Esophagus squamous epithelium (tissue), 5 donors: ENCODE data around the gene SPTBN4. TPM values are rescaled to one million over a fixed set of nuclear protein-coding genes. Genes with fewer than 3 reads are reported as not detected.

Experiments
- DNase-seq: peaks from one replicate; lab custom pipeline; 2025; lab: John Stamatoyannopoulos, UW
- H3K27ac ChIP-seq, 4 donors: fragments of 200-600 bp; sonication (generic); one replicate each; pipeline ENCODE4 v1.5.1; 2016 to 2019; ENCODE audit warnings: mild to moderate bottlenecking in 1 of 4
- H3K27me3 ChIP-seq, 4 donors: fragments of 200-600 bp; sonication (generic); 1 replicate in 3 of 4; 2 replicates in 1 of 4; pipeline versions ENCODE4 v1.5.1 to v1.6.0; 2017 to 2021; ENCODE audit warnings: antibody characterized with exemption in 1 of 4
- H3K36me3 ChIP-seq, 3 donors: fragments of 200-600 bp; sonication (generic); one replicate each; pipeline ENCODE4 v1.5.1; 2016 to 2019
- H3K4me1 ChIP-seq, 3 donors: fragments of 200-600 bp; sonication (generic); one replicate each; pipeline ENCODE4 v1.5.1; 2017 to 2019
- H3K4me3 ChIP-seq, 4 donors: fragments of 200-600 bp; sonication (generic); 1 replicate in 3 of 4; 2 replicates in 1 of 4; pipeline ENCODE4 v1.5.1; 2016 to 2019; ENCODE audit warnings: mild to moderate bottlenecking in 2 of 4, moderate library complexity in 1 of 4
- H3K9me3 ChIP-seq, 3 donors: fragments of 200-600 bp; sonication (generic); one replicate each; pipeline ENCODE4 v1.5.1; 2016 to 2019
- CTCF ChIP-seq, 6 experiments: fragments of 450-650 bp in 4 of 6; fragments of 200-600 bp in 2 of 6; sonication (generic) in 2 of 6; IDR thresholded peaks; one replicate each; pipeline ENCODE4 v1.5.1; 2016 to 2019; ENCODE audit warnings: antibody characterized with exemption in 6 of 6, mild to moderate bottlenecking in 4 of 6, moderate library complexity in 4 of 6
- POLR2A ChIP-seq, 4 donors: fragments of 450-650 bp; IDR thresholded peaks; one replicate each; pipeline ENCODE4 v1.6.1; 2017; ENCODE audit warnings: antibody characterized with exemption in 4 of 4, mild to moderate bottlenecking in 4 of 4, moderate library complexity in 3 of 4
- WGBS, 2 donors: methylation state at CpG; one replicate each; pipeline ENCODE4 v1.1.5; 2018; 5-methylcytosine and 5-hydroxymethylcytosine counted together
- intact Hi-C: fragments of 100-400 bp; cut with DNase I; formaldehyde crosslinking; loops from one replicate; pipeline ENCODE4 v1.15.0; 2022
- total RNA-seq, 4 donors: library from RNA; depleted of rRNA; stranded (reverse); fragments of >200 nt; gene quantifications; one replicate each; pipeline ENCODE4 v1.1.0, GENCODE V29; 2016
- donor health status: DM: yes; HTN: yes; CAD: no.

Gene SPTBN4
- total RNA-seq, 4 donors from 2014 or later: 0.08 to 2.0 (median 1.2) TPM

GRCh38 chr19:40596608-40597328 is 130.0 kb downstream of the SPTBN4 start:
- Histone ChIP-seq H3K4me1 (peaks cover 39 to 60% (median 40%) of the 10 kb centered on the region in 3 donors), H3K9me3 (no peaks in the 10 kb centered on the region), H3K27me3 (peaks cover 0 to 64% (median 12%) of the 10 kb centered on the region in 4 donors), H3K27ac (no peak overlapping the region), H3K36me3 (no peaks in the 10 kb centered on the region), H3K4me3 (peak overlapping the region in 2 of 4 donors; percentile 11 to 48)
- DNase-seq: no peak
- TF ChIP-seq POLR2A (IDR thresholded peaks at IDR 0.05) (no peak), CTCF (IDR thresholded peaks at IDR 0.05) (no peak)
- intact Hi-C loops: loop anchor here (5.0 to 10.0 kb wide), 3 partner anchors 54 to 132 kb away; partner anchors contain the start of genes BLVRB and SPTBN4
- 20 to 43% methylated on average over 4 to 7 of the region's 53 CpGs for WGBS, 2 donors

- Histone ChIP-seq H3K36me3 (no peaks in the 10 kb centered on the region), H3K4me3 (peak overlapping the region in 2 of 4 donors; percentile 11 to 48), H3K27me3 (peaks cover 0 to 65% (median 12%) of the 10 kb centered on the region in 4 donors), H3K9me3 (no peaks in the 10 kb centered on the region), H3K4me1 (peaks cover 44 to 66% (median 45%) of the 10 kb centered on the region in 3 donors), H3K27ac (no peak overlapping the region)
- intact Hi-C loops: loop anchor here (5.0 to 10.0 kb wide), 3 partner anchors 55 to 133 kb away; partner anchors contain the start of genes BLVRB and SPTBN4
- whole genome bisulfite sequencing, 2 donors: 14 to 23% methylated on average over 9 of the region's 18 CpGs
- TF ChIP-seq POLR2A (IDR thresholded peaks at IDR 0.05) (no peak), CTCF (IDR thresholded peaks at IDR 0.05) (no peak)
- no peak for DNase-seq
These were observed 130.6 kb downstream of the SPTBN4 start for GRCh38 chr19:40597329-40597838.

GRCh38 chr19:40598121-40598917 is 131.5 kb downstream of the SPTBN4 start:
- Histone ChIP-seq H3K27me3 (peaks cover 0 to 65% (median 12%) of the 10 kb centered on the region in 4 donors), H3K27ac (peak overlapping the region in 1 of 4 donors; percentile 95), H3K4me1 (peaks cover 52 to 75% (median 53%) of the 10 kb centered on the region in 3 donors), H3K36me3 (no peaks in the 10 kb centered on the region), H3K4me3 (peak overlapping the region in 1 of 4 donors; percentile 4), H3K9me3 (no peaks in the 10 kb centered on the region)
- no peak for DNase-seq
- intact Hi-C loops: loop anchor here (5.0 to 10.0 kb wide), 3 partner anchors 56 to 134 kb away; partner anchors contain the start of genes BLVRB and SPTBN4
- 1 to 2% methylated on average over 12 to 23 of the region's 46 CpGs for WGBS, 2 donors
- TF ChIP-seq POLR2A (IDR thresholded peaks at IDR 0.05) (no peak), CTCF (IDR thresholded peaks at IDR 0.05) (peak; percentile 82 to 99 (median 98))

GRCh38 chr19:40598918-40599307 is 132.1 kb downstream of the SPTBN4 start:
- 10 to 15% methylated on average over 10 of the region's 15 CpGs for WGBS, 2 donors
- Histone ChIP-seq H3K4me3 (peak overlapping the region in 1 of 4 donors; percentile 81), H3K9me3 (no peaks in the 10 kb centered on the region), H3K27ac (peak overlapping the region in 3 of 4 donors; percentile 74 to 97 (median 95)), H3K4me1 (peaks cover 52 to 81% (median 54%) of the 10 kb centered on the region in 3 donors), H3K27me3 (peaks cover 0 to 65% (median 12%) of the 10 kb centered on the region in 4 donors), H3K36me3 (no peaks in the 10 kb centered on the region)
- intact Hi-C loops: loop anchor here (5.0 to 10.0 kb wide), 3 partner anchors 57 to 134 kb away; partner anchors contain the start of genes BLVRB and SPTBN4
- TF ChIP-seq POLR2A (IDR thresholded peaks at IDR 0.05) (no peak), CTCF (IDR thresholded peaks at IDR 0.05) (no peak)
- no peak for DNase-seq
